ENCODE measurements around the gene C17orf107. TPM values are rescaled to one million over a fixed set of nuclear protein-coding genes. Genes with fewer than 3 reads are reported as not detected.

Gene C17orf107
- total RNA-seq (2022; extraction: Qiagen RNA extraction): 0.22 to 0.52 TPM (median 0.25 TPM) in 5 replicates

DNA sequence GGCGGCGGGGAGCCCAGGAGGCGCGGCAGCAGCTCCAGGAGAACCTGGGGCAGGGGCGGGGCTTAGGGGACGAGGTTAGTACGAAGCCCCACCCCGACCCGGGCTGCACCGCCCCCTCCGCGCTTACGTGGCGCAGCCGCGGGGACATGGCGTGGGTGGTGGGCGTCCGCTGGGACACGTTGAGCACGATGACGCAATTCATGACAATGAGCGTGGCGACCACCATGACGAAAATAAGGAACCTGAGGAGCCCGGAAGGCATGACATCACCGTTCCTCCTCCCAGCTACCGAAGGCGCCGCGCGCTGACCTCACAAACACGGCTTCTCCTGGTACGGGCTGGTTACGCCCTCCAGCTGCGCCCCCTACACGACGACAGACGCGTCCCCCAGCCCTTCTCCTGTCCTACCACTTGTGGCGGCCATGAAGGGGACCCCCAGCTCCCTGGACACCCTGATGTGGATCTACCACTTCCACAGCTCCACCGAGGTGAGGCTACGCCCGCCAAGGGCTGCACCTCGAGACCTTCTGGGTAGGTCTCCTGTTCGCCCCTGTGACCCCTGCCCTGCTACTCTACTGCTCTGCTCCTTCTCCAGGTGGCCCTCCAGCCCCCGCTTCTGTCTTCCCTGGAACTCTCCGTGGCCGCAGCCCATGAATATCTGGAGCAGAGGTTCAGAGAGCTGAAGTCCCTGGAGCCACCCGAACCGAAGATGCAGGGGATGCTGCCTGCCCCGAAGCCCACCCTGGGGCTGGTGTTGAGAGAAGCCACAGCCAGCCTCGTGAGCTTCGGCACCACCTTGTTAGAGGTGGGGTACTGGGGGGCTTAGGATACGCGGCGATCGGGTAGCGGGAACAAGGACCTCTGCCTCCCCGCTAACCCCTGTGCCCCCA is at the start of gene C17orf107:
Gene C17orf107, plus strand, starts transcription at position 196 of the 890 bp plus-strand sequence. Its CDS starts 227 bp downstream, at position 423.

DNA sequence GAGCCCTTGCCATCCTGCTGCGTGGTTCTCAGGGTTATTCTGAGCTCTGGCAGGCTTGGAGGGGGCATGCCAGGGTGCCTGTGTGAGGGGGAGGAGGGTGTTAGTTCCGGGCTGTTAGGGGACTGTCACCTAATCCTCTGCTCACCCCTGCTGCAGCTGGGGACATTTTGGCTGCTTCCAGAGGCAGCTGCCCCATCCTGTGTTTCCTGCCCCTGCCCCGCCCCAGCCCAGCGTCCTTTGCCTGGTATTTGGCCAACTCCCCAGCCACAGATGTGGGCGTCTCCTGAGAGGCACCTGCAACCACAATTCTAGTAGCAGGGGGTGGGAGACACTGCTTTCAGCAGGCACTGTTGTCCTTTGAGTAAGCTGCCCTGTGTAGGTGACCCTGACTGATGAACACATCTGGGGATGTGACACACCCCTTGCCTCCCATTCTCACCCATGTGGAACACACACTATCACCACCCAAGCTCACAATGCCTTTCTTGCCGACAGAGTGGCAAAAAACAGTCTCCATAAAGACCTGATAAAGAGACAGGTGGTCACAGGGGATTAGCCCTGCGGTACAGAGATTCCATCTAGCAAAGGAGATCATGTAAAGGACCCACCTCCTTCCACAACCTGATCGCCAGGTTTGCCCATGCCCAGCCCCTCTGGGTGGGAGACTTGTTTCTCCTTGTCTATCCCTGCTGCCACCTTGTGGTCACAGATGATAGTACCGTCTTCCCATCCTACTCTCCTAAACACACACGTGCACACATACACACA is 3.9 kb downstream of the C17orf107 start, which contains the start of gene CHRNE:
Gene CHRNE, minus strand, starts transcription at position 48 of the 768 bp plus-strand sequence. Its CDS starts 35 bp downstream, at position 13.

DNA sequence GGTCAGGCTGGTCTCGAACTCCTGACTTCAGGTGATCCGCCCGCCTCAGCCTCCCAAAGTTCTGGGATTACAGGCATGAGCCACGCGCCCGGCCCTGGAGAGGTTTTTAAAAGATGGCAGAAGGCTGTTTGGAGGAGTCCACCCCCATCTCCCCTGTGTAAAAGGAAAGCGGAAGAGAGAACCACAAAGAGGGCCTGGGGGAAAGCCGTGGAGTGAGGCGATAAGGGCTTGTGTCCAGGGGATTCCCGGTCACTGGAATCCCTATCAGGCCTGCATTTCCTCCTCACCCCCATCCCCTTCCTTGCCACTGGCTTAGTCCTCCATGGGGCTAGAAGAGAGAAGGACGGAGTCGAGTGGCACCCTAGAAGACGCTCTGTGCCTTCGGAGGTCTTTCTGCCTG is 32.6 kb downstream of the C17orf107 start, which contains the start of gene GP1BA:
Gene GP1BA, plus strand, starts transcription at position 315 of the 400 bp plus-strand sequence. CDS start 328 bp downstream, outside the sequence.

DNA sequence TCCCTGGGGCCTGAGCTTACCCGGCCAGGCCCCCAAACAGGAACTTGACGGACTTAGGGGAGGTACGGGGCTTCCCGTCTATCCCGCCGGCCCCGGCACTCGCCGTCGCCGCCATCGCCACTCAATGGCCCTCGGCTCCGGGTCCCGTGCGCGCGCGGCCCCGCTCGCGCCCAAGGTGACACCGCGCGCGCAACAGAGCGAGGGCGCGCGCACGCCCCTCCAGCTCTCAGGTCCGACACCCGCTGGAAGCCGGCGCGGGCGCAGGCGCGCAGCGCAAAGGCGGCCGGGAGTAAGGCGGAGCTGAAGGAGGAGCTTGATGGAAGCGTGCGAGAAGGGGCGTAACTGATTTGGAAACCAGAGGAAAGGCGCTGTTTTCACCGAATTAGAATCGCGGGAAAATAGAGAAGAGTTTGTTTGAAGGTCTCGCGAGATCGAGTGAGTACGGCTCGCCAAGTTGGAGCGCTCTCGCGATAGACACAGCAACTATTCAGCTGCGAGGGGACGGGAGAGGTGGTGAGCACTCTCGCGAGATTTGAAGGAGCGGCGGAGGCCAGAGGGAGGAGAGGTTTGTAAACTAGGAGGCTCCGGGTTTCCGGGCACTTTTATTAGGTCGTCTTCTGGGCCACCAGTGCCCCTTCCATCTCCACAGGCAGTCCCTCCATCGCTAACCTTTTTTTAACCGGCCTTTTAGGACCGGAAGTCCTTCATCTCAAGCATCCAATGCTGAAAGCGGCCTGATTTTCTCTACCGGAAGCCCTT is 40.6 kb downstream of the C17orf107 start, which contains the start of the genes RNF167 and SLC25A11:
Gene RNF167, plus strand, starts transcription at position 473 of the 759 bp plus-strand sequence. CDS start 642 bp downstream, outside the sequence.
Gene SLC25A11, minus strand, starts transcription at position 251 of the 759 bp plus-strand sequence. Its CDS starts 136 bp downstream, at position 115.

DNA sequence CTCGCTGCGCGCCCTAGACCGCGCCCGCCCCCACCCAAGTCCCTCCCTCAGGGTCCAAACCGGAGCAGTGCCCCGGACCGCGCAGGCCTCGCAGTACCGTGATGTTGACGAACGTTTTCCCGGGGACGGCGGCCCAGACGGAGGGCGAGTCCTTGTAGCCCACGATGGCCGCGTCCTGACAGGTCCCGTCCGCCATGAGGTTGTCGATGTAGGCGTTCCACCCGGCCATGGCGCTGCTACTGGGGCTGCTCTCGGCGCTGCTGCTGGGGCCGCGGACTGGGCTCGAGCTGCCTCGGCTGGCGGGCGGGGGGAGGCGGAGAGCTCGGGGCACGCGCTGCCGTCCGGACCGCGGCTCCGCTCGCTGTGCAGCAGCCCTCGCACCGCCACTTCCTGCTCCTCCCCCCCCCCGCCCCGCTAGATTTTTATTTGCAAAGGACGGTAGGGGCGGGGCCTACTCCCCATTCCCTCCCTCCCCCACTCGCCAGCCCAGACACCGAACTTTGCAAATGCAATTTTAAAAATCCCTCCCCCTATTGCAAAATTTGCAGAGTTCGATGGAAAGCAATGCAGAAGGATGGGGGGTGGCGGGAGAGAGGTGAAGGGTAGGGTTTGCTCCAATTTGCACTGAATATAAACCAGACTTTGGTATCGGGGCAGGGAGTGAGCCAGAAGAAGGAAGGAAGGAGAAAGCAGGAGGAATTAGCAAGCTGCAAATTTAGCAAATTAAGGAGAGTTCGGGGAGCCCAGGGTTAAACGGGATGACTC is 49.0 kb downstream of the C17orf107 start, which contains the start of gene PFN1:
Gene PFN1, minus strand, starts transcription at position 365 of the 765 bp plus-strand sequence. Its CDS starts 136 bp downstream, at position 229.

DNA sequence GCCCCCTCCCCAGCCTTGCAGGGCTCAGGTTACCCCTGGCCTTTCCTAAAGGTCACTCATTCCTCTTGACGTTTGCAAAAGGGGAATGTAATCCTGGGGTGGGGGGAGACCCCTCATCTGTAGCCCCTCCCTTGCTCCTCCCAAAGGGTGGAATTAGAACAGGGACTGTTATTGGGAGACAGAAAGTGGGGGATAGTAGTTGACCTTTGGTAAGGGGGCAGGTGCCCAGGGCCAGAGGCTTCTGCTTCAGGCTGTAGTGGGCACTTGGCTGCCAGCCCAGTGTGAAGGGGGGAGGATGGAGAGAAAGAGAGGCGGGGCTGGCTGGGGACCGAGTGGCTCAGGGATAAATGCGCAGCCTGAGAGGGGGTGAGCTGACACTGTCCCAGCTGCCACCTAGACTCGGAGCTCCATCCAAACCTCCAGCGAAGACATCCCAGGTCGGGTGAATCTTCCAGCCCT is 51.4 kb downstream of the C17orf107 start, which contains the start of gene ENO3:
Gene ENO3, plus strand, starts transcription at position 374 of the 459 bp plus-strand sequence. CDS start 711 bp downstream, outside the sequence.

Other genes starting within 250 kb of the C17orf107 start
- gene PELP1, start 195.4 kb upstream of the C17orf107 start, total RNA-seq (2022; extraction: Qiagen RNA extraction): 62.4 to 80.2 TPM (median 79.2 TPM) in 5 replicates
- 49.6 to 68.0 TPM (median 61.1 TPM) in 5 replicates for gene ARRB2, start 188.9 kb upstream of the C17orf107 start, total RNA-seq (2022; extraction: Qiagen RNA extraction)
- 41.0 to 45.6 TPM (median 43.0 TPM) in 5 replicates for gene MED11, start 168.1 kb upstream of the C17orf107 start, total RNA-seq (2022; extraction: Qiagen RNA extraction)
- gene ZMYND15, start 159.7 kb upstream of the C17orf107 start, total RNA-seq (2022; extraction: Qiagen RNA extraction): 0.24 to 0.91 TPM (median 0.52 TPM) in 5 replicates
- gene CXCL16, start 159.6 kb upstream of the C17orf107 start, total RNA-seq (2022; extraction: Qiagen RNA extraction): 15.4 to 19.5 TPM (median 18.5 TPM) in 5 replicates
- 0.51 to 1.2 TPM (median 0.90 TPM) in 5 replicates for gene TM4SF5, start 127.7 kb upstream of the C17orf107 start, total RNA-seq (2022; extraction: Qiagen RNA extraction)
- 0.43 to 1.5 TPM (median 0.96 TPM) in 5 replicates for gene VMO1, start 113.2 kb upstream of the C17orf107 start, total RNA-seq (2022; extraction: Qiagen RNA extraction)
- gene GLTPD2, start 110.6 kb upstream of the C17orf107 start, total RNA-seq (2022; extraction: Qiagen RNA extraction): 0.07 TPM in 1 of 5 replicates, not detected in the others
- 464 to 503 TPM (median 498 TPM) in 5 replicates for gene PSMB6, start 103.4 kb upstream of the C17orf107 start, total RNA-seq (2022; extraction: Qiagen RNA extraction)
- 19.1 to 29.3 TPM (median 26.6 TPM) in 5 replicates for gene PLD2, start 92.4 kb upstream of the C17orf107 start, total RNA-seq (2022; extraction: Qiagen RNA extraction)
- gene MINK1, start 66.2 kb upstream of the C17orf107 start, total RNA-seq (2022; extraction: Qiagen RNA extraction): 48.2 to 67.7 TPM (median 63.4 TPM) in 5 replicates
- 0.06 to 0.13 TPM (median 0.08 TPM) in 5 replicates for gene CHRNE, start 3.6 kb downstream of the C17orf107 start, total RNA-seq (2022; extraction: Qiagen RNA extraction)
- not detected in 5 replicates for gene GP1BA, start 32.7 kb downstream of the C17orf107 start, total RNA-seq (2022; extraction: Qiagen RNA extraction)
- 54.2 to 84.3 TPM (median 79.0 TPM) in 5 replicates for gene SLC25A11, start 40.5 kb downstream of the C17orf107 start, total RNA-seq (2022; extraction: Qiagen RNA extraction)
- 95.0 to 148 TPM (median 130 TPM) in 5 replicates for gene RNF167, start 40.7 kb downstream of the C17orf107 start, total RNA-seq (2022; extraction: Qiagen RNA extraction)
- 2,450 to 3,030 TPM (median 2,898 TPM) in 5 replicates for gene PFN1, start 49.0 kb downstream of the C17orf107 start, total RNA-seq (2022; extraction: Qiagen RNA extraction)
- gene ENO3, start 51.6 kb downstream of the C17orf107 start, total RNA-seq (2022; extraction: Qiagen RNA extraction): 48.1 to 62.8 TPM (median 53.1 TPM) in 5 replicates
- 69.8 to 97.7 TPM (median 74.9 TPM) in 5 replicates for gene SPAG7, start 68.3 kb downstream of the C17orf107 start, total RNA-seq (2022; extraction: Qiagen RNA extraction)
- 29.0 to 37.2 TPM (median 36.7 TPM) in 5 replicates for gene CAMTA2, start 88.1 kb downstream of the C17orf107 start, total RNA-seq (2022; extraction: Qiagen RNA extraction)
- 1.3 to 1.7 TPM (median 1.4 TPM) in 5 replicates for gene INCA1, start 98.0 kb downstream of the C17orf107 start, total RNA-seq (2022; extraction: Qiagen RNA extraction)
- gene KIF1C, start 98.4 kb downstream of the C17orf107 start, total RNA-seq (2022; extraction: Qiagen RNA extraction): 98.6 to 114 TPM (median 107 TPM) in 5 replicates
- 0.44 to 1.2 TPM (median 0.95 TPM) in 5 replicates for gene SLC52A1, start 135.9 kb downstream of the C17orf107 start, total RNA-seq (2022; extraction: Qiagen RNA extraction)
- gene ZFP3, start 178.9 kb downstream of the C17orf107 start, total RNA-seq (2022; extraction: Qiagen RNA extraction): 0.80 to 1.1 TPM (median 0.93 TPM) in 5 replicates
- 3.6 to 4.3 TPM (median 4.1 TPM) in 5 replicates for gene ZNF232, start 212.3 kb downstream of the C17orf107 start, total RNA-seq (2022; extraction: Qiagen RNA extraction)
- gene USP6, start 216.5 kb downstream of the C17orf107 start, total RNA-seq (2022; extraction: Qiagen RNA extraction): 0.01 to 0.05 TPM (median 0.02 TPM) in 5 replicates